ENCODE data around the gene NDUFAB1. TPM values are rescaled to one million over a fixed set of nuclear protein-coding genes. Genes with fewer than 3 reads are reported as not detected.
"Not testable (repeated sequence)": the region's sequence is repeated elsewhere in the genome, so short reads cannot be mapped to it uniquely, and the experiment has no call there.

NDUFAB1 gene
- total and polyA plus RNA-seq, 8 donors: 64.9 to 78.7 (median 71.1) TPM

DNA sequence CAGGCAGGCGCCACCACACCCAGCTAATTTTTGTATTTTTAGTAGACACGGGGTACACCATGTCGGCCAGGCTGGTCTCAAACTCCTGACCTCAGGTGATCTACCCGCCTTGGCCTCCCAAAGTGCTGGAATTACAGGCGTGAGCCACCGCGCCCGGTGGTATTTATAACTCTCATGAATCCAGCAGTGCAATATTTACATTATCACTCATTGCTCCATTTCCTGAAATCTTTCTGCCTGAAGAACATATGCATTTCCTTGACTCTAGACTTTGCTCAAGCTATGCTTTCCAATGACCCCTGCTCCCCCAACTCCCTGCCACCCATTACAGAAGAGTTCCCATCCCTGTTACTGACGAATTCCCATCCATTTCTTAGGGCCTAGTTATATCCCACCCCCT, 19.7 kb upstream of the NDUFAB1 start:
- Histone ChIP-seq H3K27ac (no peak overlapping the region), H3K27me3 (no peaks in the 10 kb centered on the region), H3K4me3 (no peak overlapping the region), H3K9me3 (no peaks in the 10 kb centered on the region), H3K4me1 (no peaks in the 10 kb centered on the region), H3K36me3 (peaks cover 0 to 92% of the 10 kb centered on the region in 2 donors)
- intact Hi-C loops (cut with DNase I): no loop called here
- no peak for DNase-seq
- ATAC-seq: no peak
- TF ChIP-seq, protein P1, sequence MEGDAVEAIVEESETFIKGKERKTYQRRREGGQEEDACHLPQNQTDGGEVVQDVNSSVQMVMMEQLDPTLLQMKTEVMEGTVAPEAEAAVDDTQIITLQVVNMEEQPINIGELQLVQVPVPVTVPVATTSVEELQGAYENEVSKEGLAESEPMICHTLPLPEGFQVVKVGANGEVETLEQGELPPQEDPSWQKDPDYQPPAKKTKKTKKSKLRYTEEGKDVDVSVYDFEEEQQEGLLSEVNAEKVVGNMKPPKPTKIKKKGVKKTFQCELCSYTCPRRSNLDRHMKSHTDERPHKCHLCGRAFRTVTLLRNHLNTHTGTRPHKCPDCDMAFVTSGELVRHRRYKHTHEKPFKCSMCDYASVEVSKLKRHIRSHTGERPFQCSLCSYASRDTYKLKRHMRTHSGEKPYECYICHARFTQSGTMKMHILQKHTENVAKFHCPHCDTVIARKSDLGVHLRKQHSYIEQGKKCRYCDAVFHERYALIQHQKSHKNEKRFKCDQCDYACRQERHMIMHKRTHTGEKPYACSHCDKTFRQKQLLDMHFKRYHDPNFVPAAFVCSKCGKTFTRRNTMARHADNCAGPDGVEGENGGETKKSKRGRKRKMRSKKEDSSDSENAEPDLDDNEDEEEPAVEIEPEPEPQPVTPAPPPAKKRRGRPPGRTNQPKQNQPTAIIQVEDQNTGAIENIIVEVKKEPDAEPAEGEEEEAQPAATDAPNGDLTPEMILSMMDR (IDR thresholded peaks at IDR 0.05): no peak

DNA sequence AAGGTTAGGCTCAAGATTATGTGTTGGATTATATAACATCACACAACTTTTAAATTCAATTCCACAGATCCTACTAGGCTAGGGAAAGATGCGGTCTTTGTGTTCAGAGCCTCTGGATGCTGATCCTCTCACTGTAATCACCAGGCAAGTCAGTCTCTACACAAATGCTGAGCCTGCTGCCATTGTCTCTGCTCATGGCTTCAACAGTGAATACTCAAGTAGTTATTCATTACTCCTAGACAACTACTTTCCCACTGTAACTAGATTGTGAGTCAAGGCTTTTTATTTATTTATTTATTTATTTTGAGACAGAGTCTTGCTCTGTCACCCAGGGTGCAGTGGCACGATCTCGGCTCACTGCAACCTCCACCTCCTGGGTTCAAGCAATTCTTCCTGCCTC, 15.8 kb upstream of the NDUFAB1 start:
- Histone ChIP-seq H3K36me3 (peaks cover 0 to 81% of the 10 kb centered on the region in 2 donors), H3K27ac (no peak overlapping the region), H3K9me3 (no peaks in the 10 kb centered on the region), H3K4me1 (no peaks in the 10 kb centered on the region), H3K27me3 (no peaks in the 10 kb centered on the region), H3K4me3 (no peak overlapping the region)
- TF ChIP-seq, protein P1 (IDR thresholded peaks at IDR 0.05): no peak
- DNase-seq (no peak), ATAC-seq (no peak)
- intact Hi-C loops (cut with DNase I): no loop called here

DNA sequence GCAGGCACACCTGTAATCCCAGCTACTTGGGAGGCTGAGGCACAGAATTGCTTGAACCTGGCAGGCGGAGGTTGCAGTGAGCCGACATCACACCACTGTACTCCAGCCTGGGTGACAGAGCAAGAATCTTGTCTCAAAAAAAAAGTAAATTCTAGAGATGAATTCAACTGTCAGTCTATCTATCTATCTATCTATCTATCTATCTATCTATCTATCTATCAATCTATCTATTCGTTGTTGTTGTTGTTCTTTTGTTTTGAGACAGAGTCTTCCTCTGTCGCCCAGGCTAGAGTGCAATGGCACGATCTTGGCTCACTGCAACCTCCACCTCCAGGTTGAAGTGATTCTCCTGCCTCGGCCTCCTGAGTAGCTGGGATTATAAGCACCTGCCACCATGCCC, 14.8 kb upstream of the NDUFAB1 start:
- intact Hi-C loops (cut with DNase I); DNase-seq; H3K27me3 ChIP-seq; ATAC-seq; H3K4me3 ChIP-seq; H3K9me3 ChIP-seq; H3K4me1 ChIP-seq; H3K27ac ChIP-seq: not testable (repeated sequence)
- peaks cover 0 to 81% of the 10 kb centered on the region in 2 donors for H3K36me3 ChIP-seq

DNA sequence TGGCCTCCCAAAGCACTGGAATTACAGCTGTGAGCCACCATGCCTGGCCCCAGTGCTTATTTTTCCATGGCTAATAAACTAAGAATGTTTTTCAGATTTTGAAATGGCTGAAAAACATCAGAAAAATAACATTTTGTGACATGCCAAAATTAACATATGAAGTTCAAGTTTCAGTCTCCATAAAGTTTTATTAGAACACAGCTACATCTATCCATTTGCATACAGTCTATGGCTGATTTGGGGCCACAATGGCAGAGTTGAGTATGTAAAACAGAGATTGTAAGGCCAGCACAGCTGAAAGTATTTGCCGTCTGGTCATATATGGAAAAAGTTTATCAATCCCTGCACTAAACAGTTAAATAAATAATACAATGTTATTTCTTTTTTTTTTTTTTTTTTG, 13.8 kb upstream of the NDUFAB1 start:
- DNase-seq (no peak), ATAC-seq (no peak)
- no peaks in the 10 kb centered on the region for H3K4me1 ChIP-seq
- TF ChIP-seq, protein P1 (IDR thresholded peaks at IDR 0.05): no peak
- H3K9me3 ChIP-seq: no peaks in the 10 kb centered on the region
- H3K27ac ChIP-seq: no peak overlapping the region
- H3K27me3 ChIP-seq: no peaks in the 10 kb centered on the region
- peaks cover 0 to 81% of the 10 kb centered on the region in 2 donors for H3K36me3 ChIP-seq
- intact Hi-C loops (cut with DNase I): no loop called here
- no peak overlapping the region for H3K4me3 ChIP-seq

DNA sequence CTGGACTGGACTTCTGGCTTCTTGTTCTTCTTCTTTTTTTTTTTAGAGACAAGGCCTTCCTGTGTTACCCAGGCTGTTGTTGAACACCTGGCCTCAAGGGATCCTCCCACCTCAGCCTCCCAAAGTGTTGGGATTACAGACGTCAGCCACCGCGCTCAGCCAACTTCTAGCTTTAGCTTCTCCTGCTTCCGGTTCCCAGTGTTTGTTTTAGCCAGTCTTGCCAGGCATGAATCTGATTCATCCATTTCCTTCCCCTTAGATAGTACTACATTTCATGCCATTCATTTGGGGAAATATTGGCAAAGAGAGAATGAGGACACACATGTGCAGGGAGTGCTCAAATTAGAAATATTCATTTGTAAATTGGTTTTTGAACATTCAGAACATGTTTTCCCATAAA, 12.1 kb upstream of the NDUFAB1 start:
- no peak for DNase-seq
- peak; percentile 16 for ATAC-seq
- Histone ChIP-seq H3K4me3 (no peak overlapping the region), H3K9me3 (no peaks in the 10 kb centered on the region), H3K27me3 (no peaks in the 10 kb centered on the region), H3K27ac (peak overlapping the region in 1 of 2 donors; percentile 35), H3K36me3 (peaks cover 0 to 87% of the 10 kb centered on the region in 2 donors), H3K4me1 (no peaks in the 10 kb centered on the region)
- TF ChIP-seq, protein P1 (IDR thresholded peaks at IDR 0.05): no peak
- intact Hi-C loops (cut with DNase I): no loop called here

DNA sequence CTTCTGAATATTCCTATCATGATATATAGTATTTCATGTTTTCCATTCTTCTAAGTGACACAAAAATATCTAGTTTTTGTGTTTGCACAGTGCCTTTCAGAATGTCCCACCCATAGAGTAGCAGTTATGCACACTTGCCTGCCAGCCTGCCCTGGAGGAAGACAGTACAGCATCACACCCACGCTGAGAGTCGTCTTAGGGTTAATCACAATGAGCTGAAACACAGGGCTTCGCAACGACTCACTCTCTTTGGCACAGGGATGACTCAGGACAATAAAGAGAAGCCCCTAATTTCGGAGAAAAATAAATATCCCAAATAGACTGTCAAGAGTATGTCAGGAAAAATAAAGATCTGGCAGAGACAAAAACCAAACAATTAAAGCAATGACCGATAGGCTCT, 11.6 kb upstream of the NDUFAB1 start:
- no peaks in the 10 kb centered on the region for H3K4me1 ChIP-seq
- peak overlapping the region in 1 of 2 donors; percentile 35 for H3K27ac ChIP-seq
- TF ChIP-seq, protein P1 (IDR thresholded peaks at IDR 0.05): no peak
- intact Hi-C loops (cut with DNase I): no loop called here
- no peaks in the 10 kb centered on the region for H3K9me3 ChIP-seq
- H3K27me3 ChIP-seq: no peaks in the 10 kb centered on the region
- ATAC-seq (no peak), DNase-seq (no peak)
- no peak overlapping the region for H3K4me3 ChIP-seq
- H3K36me3 ChIP-seq: peaks cover 0 to 86% of the 10 kb centered on the region in 2 donors

Data from left lung (tissue), 10 donors.